Activated T-cell treated with anti-CD3 and anti-CD28 coated beads, Interleukin-2, amount 50 U/mL, for 4 hours (primary cell): ENCODE measurements around the gene PJVK. TPM values are rescaled to one million over a fixed set of nuclear protein-coding genes. Genes with fewer than 3 reads are reported as not detected.
"Not testable (repeated sequence)": the region's sequence is repeated elsewhere in the genome, so short reads cannot be mapped to it uniquely, and the experiment has no call there.

ENCODE experiments used
- ATAC-seq, 2 donors: fragments of 200-7000 bp; cut with Tn5 transposase; one replicate each; pipeline ENCODE4 v1.10.0; 2021
- DNase-seq: peaks from one replicate; pipeline ENCODE4 v3.0.0-alpha.2; 2020
- H3K27me3 Mint-ChIP-seq: one replicate; pipeline ENCODE4 v1.8.0; 2021; ENCODE audit warnings: low read depth, mixed read lengths
- H3K36me3 Mint-ChIP-seq: one replicate; pipeline ENCODE4 v1.8.0; 2022; ENCODE audit warnings: mixed read lengths; ENCODE audit not compliant: insufficient read depth
- H3K4me1 Mint-ChIP-seq: one replicate; pipeline ENCODE4 v1.8.0; 2021; ENCODE audit warnings: low read depth, mixed read lengths
- H3K4me3 Mint-ChIP-seq: one replicate; pipeline ENCODE4 v1.8.0; 2021; ENCODE audit warnings: mild to moderate bottlenecking, moderate library complexity, mixed read lengths
- H3K9me3 Mint-ChIP-seq: one replicate; pipeline ENCODE4 v1.8.0; 2021; ENCODE audit warnings: mixed read lengths
- total RNA-seq, 3 donors: library from RNA; stranded (reverse); gene quantifications; one replicate each; pipeline ENCODE4 v1.2.1, GENCODE V29; 2021

Gene PJVK
- total RNA-seq, 3 donors from 2014 or later: 1.4 to 2.1 (median 2.0) TPM

DNA sequence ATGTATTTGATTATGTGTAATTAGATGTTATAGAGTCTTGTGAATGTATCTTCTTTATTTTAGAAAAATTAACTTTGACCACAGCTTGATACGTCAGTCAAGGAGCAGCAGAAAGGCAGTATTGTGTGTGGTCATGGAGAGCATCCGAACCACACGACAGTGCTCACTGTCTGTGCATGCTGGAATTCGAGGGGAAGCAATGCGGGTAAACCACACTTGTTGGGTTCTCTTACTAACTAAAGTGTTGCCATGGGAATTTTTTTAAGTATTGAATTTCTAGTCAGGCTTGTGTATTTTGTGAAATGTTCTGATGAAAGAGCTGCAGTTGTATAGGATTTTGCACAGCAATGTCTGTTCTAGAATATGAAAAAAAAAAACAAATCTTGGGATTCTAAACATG is 4.8 kb downstream of the PJVK start:
- Mint-ChIP-seq H3K4me1 (peaks cover 5% of the 10 kb centered on the region), H3K4me3 (no peak overlapping the region), H3K36me3 (no peaks in the 10 kb centered on the region), H3K27me3 (no peaks in the 10 kb centered on the region), H3K9me3 (no peaks in the 10 kb centered on the region)
- ATAC-seq (no peak), DNase-seq (no peak)

DNA sequence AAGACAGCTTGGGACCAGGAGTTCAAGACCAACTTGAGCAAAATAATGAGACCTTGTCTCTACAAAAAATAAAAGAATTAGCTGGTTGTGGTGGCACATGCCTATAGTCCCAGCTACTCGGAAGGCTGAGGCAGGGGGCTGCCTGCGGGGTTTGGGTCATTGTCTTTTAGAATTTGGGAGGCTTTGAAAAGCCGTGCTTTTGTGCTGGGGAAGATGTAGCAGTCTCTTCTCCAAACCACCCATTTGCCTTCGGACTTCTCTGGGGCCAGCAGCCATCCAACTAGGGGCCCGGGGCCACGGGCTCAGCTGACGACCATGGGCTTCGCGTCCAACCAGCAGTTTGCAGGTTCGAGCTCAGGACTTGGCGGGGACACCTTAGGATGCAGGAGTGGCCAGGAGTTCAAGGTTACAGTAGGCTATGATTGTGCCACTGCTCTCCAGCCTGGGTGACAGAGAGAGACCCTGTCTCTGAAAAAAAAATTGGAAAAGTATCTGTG is 6.3 kb downstream of the PJVK start:
- no peak for ATAC-seq
- Mint-ChIP-seq H3K36me3 (no peaks in the 10 kb centered on the region), H3K9me3 (no peaks in the 10 kb centered on the region)

DNA sequence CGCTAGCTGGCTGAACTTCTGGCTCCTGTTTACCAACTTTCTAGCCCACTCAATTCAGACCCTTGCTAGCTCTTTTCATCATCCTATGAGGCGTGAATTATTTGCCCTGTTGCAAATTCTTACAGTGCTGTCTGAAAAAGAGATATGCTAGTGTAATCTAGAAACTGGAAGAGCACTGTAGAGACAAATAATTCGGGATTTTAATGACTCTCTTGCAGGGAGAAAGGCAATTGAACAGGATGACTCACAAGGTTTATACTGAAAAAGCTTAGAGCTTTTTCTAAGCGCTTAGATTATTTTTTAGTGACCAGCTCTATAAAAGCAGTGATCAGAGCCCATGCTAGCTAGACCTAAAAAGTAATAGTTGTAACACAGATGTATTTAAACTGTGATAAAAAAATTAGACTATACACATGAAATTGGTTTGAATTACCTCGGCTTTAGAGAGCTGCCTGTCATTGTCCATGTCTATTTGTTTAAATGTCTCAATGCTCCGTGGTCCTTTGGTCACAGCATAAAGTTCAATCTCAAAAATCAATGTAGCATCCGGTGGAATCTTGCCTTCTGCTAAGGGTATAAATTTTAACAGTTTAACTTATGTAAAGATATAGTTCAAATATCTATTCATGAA is 18.2 kb downstream of the PJVK start:
- Mint-ChIP-seq H3K9me3 (no peaks in the 10 kb centered on the region), H3K4me3 (no peak overlapping the region), H3K27me3 (no peaks in the 10 kb centered on the region), H3K36me3 (peaks cover 3% of the 10 kb centered on the region), H3K4me1 (no peaks in the 10 kb centered on the region)
- no peak for DNase-seq
- no peak for ATAC-seq

More for the DNA sequence above, 6.3 kb downstream of the PJVK start:
- Mint-ChIP-seq H3K4me3 (no peak overlapping the region), H3K4me1 (no peaks in the 10 kb centered on the region), H3K27me3 (no peaks in the 10 kb centered on the region)
- no peak for DNase-seq

DNA sequence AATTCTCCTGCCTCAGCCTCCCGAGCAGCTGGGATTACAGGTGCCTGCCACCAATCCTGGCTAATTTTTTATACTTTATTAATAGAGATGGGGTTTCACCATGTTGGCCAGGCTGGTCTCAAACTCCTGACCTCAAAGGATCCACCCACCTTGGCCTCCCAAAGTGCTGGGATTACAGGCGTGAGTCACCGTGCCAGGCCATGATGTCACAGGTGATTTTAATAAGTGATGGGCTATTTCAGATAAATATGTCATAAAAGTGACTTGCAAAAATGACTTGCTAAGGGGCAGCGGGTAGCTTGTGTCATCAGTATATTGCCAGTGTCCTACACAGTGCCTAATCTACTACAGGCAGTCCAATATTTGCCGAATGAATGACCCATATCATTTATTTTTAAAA is 20.1 kb downstream of the PJVK start:
- not testable (repeated sequence) for DNase-seq, H3K36me3 Mint-ChIP-seq, H3K27me3 Mint-ChIP-seq, H3K4me1 Mint-ChIP-seq, H3K4me3 Mint-ChIP-seq, H3K9me3 Mint-ChIP-seq, ATAC-seq

DNA sequence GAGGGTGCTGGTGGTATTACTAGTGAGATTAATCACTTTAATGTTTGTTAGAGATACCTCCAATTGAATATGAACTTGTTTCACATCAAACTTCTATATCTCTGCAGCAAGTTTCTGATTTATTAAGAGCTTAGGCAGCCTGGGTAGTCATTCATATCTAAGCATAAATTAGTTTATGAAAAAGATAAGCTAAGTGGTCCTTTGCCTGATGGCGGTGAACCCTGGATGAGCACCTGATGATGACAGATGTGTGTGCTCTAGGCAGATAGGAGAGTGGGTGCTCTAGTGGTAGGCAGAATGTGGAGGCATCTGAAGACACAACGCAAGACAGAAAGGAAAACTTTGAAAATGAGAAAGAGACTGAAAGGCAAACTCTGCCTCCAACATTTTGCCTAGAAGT is 22.2 kb downstream of the PJVK start:
- peaks cover 3% of the 10 kb centered on the region for H3K4me1 Mint-ChIP-seq
- H3K9me3 Mint-ChIP-seq: no peaks in the 10 kb centered on the region
- no peak for ATAC-seq
- no peak overlapping the region for H3K4me3 Mint-ChIP-seq
- H3K27me3 Mint-ChIP-seq: no peaks in the 10 kb centered on the region
- DNase-seq: no peak
- H3K36me3 Mint-ChIP-seq: no peaks in the 10 kb centered on the region

DNA sequence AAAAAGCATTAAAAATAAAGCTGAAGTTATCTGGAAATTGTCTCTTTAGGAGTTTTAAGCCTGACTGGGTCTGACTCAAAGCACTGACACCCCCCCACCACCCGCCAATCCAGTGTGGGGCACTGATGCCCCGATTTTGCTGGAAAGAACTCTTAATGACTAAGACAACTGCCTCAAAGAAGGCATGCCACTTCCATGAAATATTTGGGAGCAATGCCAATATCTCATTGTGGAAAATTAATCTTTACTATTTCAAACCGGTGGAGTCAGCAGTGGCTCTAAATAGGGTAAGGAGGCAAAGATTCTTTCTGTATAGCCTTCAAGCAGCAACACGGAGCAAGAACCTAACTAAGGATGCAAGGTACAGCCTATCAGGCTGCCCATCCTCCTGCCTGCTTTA is 22.8 kb downstream of the PJVK start:
- no peak for DNase-seq
- Mint-ChIP-seq H3K9me3 (no peaks in the 10 kb centered on the region), H3K36me3 (no peaks in the 10 kb centered on the region), H3K4me1 (peaks cover 8% of the 10 kb centered on the region), H3K4me3 (no peak overlapping the region), H3K27me3 (no peaks in the 10 kb centered on the region)
- ATAC-seq: no peak

DNA sequence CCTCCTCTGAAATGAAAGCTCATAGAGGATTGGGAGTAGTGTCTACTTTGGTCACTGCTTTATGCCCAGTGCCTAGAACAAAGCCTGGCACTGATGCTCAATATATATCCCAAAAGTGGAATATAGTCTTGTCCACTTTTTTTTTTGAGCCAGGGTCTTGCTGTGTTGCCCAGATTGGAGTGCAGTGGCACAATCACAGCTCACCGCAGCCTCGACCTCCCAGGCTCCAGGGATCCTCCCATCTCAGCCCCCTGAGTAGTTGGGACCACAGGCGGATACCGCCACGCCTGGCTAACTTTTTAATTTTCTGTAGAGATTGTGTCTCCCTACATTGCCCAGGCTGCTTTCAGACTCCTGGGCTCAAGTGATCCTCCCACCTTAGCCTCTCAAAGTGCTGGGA is 23.4 kb downstream of the PJVK start:
- Mint-ChIP-seq H3K27me3 (no peaks in the 10 kb centered on the region), H3K36me3 (no peaks in the 10 kb centered on the region), H3K4me3 (no peak overlapping the region), H3K9me3 (no peaks in the 10 kb centered on the region), H3K4me1 (peaks cover 15% of the 10 kb centered on the region)
- DNase-seq: no peak
- no peak for ATAC-seq

DNA sequence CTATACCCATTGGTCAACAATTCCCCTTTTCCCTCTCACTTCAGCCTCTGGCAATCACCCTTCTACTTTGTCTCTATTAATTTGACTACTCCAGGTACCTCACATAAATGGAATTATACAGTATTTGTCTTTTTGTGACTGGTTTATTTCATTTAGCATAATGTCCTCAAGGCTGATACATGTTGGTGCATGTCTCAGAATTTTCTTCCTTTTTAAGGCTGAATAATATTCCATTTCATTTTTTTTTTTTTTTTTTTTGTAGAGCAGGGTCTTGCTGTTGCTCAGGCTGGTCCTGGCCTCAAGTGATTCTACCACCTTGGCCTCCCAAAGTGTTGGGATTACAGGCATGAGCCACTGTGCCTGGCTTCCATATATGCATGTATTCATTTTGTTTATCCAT is 25.3 kb downstream of the PJVK start:
- H3K36me3 Mint-ChIP-seq: no peaks in the 10 kb centered on the region
- H3K4me1 Mint-ChIP-seq: peaks cover 21% of the 10 kb centered on the region
- H3K4me3 Mint-ChIP-seq: no peak overlapping the region

DNA sequence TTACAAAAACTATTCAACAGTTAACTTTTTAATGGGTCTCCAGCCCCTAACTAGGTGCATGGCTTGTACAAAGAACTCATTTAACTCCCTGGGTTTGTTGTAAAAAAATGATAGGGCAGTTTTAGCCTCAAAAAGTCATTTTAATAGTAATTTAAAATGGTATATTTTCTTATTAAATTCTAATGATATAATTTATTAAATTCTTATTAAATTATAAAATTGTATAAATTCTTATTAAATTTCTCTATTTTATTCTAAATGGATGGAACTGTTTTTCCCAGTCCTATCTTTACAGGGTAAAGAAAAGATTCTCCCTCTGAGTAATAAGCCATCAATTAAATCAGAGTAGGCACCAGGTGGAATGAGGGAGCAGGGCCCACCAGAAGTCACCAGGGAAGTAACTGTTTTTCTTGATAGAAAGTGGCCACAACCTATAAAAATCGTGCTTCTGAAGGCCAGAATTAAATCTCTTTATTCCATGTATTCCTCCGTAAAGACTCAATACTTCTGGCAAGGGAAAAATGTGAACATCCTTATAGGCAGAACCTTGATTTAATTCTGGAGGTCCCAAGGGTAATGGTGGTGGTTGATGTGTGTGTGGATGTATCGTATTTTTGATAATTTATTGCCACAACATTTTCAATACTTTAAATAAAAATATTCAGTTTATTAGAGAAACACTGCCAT is 26.4 kb downstream of the PJVK start:
- H3K9me3 Mint-ChIP-seq: no peaks in the 10 kb centered on the region
- DNase-seq: no peak
- no peaks in the 10 kb centered on the region for H3K36me3 Mint-ChIP-seq
- no peak for ATAC-seq
- H3K4me1 Mint-ChIP-seq: peaks cover 32% of the 10 kb centered on the region
- H3K27me3 Mint-ChIP-seq: no peaks in the 10 kb centered on the region
- H3K4me3 Mint-ChIP-seq: peak overlapping the region; percentile 97

More for the DNA sequence above, 25.3 kb downstream of the PJVK start:
- no peak for ATAC-seq
- H3K27me3 Mint-ChIP-seq: no peaks in the 10 kb centered on the region
- no peaks in the 10 kb centered on the region for H3K9me3 Mint-ChIP-seq
- DNase-seq: no peak

DNA sequence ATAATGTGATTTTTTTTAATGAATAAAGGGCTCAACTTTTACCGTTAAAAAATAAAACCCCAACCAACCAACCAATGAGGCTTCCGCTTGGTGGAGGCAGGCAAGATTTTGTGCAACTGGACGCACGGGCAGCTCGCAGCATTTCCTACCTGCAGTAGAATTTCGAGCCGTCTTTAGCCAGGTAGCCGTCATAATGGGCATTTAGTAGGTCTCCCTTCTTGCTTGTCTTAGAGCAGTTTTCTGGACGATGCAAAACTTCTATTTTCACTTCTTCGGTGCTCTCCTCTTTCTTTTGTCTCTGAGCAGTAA is 26.9 kb downstream of the PJVK start:
- DNase-seq: no peak
- peaks cover 36% of the 10 kb centered on the region for H3K4me1 Mint-ChIP-seq

DNA sequence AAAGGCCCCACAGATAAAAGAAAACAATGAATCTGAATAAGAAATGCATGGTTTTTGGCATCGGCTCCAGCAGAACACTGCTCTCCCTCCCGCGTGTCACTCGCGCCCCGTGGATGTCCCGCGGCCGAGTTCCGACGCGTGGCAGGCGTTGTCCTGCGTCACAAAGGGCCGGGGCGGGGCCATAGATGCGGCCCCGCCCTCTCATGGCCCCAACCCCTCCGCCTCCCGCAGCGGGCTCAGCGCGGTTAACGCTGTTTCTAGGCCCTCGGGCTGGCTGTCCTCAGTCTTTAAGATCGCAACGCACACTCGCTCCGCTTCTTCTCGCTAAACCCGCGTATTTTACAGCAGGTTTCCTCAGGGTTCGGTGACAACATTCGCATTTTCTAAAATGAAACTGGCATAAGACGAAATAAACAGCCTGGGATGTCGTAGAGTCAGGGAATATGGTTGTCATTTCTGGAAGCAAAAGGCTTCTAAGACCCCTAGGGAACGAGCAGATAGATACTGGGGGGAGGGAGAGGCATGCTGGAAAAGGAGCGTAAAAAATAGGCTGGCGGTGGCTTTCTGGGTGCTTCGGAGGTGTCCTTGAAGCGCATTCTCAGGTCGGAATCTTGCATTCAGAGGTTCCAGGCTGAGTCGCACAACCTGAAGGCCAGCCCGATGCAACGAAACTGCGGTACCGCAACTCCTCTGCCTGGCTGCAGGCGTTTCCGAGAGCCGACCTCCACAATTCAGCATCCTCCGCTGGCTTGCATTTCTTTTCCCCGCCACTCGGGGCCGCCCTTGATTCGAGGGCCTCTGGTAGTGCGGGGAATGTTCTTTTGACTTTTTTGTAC is 27.5 kb downstream of the PJVK start, which contains the start of gene FKBP7:
Gene FKBP7 (minus strand): TSS at position 162 of the 836 bp plus-strand sequence. CDS start 101 bp downstream, at position 61.
- Mint-ChIP-seq H3K9me3 (no peaks in the 10 kb centered on the region), H3K27me3 (no peaks in the 10 kb centered on the region), H3K4me1 (peaks cover 37% of the 10 kb centered on the region), H3K4me3 (peak within 1 kb of the TSS; percentile 97), H3K36me3 (no peaks in the 10 kb centered on the region)
- DNase-seq: peak; percentile 79
- ATAC-seq: peak; percentile 72 to 77

More for the DNA sequence above, 26.9 kb downstream of the PJVK start:
- ATAC-seq: no peak
- Mint-ChIP-seq H3K27me3 (no peaks in the 10 kb centered on the region), H3K36me3 (no peaks in the 10 kb centered on the region), H3K4me3 (peak overlapping the region; percentile 97), H3K9me3 (no peaks in the 10 kb centered on the region)

DNA sequence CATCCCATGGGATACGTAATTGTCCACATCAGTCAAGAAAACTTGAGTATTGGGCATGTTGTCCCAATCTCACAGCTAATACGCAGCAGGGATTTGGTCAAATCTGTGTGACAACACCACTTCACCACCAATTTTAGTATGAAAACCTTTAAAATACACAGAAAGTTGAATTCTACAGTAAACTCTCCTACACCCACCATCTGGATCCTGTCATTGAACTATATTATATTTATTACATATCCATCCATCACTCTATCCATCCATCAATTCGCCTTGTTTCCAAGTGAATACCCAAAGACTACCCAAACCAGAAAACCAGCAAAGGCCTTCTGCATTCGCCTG is 28.1 kb downstream of the PJVK start:
- no peak for DNase-seq
- H3K4me3 Mint-ChIP-seq: peak overlapping the region; percentile 97
- no peaks in the 10 kb centered on the region for H3K9me3 Mint-ChIP-seq
- no peaks in the 10 kb centered on the region for H3K27me3 Mint-ChIP-seq
- H3K36me3 Mint-ChIP-seq: no peaks in the 10 kb centered on the region
- peaks cover 38% of the 10 kb centered on the region for H3K4me1 Mint-ChIP-seq
- no peak for ATAC-seq

DNA sequence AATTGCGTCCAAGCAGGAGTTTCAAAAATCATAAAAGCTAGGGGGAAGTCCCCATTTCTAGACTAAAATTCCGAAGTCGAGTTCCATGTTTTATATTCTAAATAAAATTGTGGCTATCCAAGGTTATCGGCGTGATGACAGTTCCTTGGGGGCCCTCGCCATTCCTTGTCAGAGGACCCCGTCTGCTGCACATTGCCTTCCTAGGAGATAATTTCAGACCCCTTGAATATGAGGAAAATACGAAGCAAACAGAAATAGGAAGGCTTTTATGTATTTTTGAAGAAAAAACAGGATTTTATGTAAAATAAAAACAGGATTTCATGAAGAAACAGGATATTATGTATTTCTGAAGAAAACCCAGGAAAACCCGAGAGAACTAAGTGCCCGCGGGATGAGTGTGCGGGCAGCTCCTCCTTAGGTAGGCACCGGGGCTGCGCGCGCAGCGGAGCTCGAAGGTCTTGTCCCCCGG is 28.6 kb downstream of the PJVK start:
- no peaks in the 10 kb centered on the region for H3K9me3 Mint-ChIP-seq
- peaks cover 3% of the 10 kb centered on the region for H3K36me3 Mint-ChIP-seq
- H3K27me3 Mint-ChIP-seq: no peaks in the 10 kb centered on the region
- peaks cover 43% of the 10 kb centered on the region for H3K4me1 Mint-ChIP-seq
- ATAC-seq (no peak), DNase-seq (no peak)
- H3K4me3 Mint-ChIP-seq: peak overlapping the region; percentile 97
